Activated CD8-positive, alpha-beta T cell treated with anti-CD3 and anti-CD28 coated beads for 36 hours (primary cell): ENCODE data around the gene OXLD1. TPM values are rescaled to one million over a fixed set of nuclear protein-coding genes. Genes with fewer than 3 reads are reported as not detected.

Experiments
- ATAC-seq: fragments of 200-7000 bp; cut with Tn5 transposase; one replicate; pipeline ENCODE4 v1.10.0; 2021; ENCODE audit warnings: mild to moderate bottlenecking, moderate library complexity
- CTCF ChIA-PET: fragments of 350-600 bp; sonication (Branson Sonifier 250); formaldehyde crosslinking; loops from one replicate; lab custom pipeline; 2021; ENCODE audit warnings: antibody characterized with exemption; lab: Charles Lee
- POLR2A ChIA-PET: fragments of 350-600 bp; sonication (Branson Sonifier 250); formaldehyde crosslinking; loops from one replicate; lab custom pipeline; 2021; ENCODE audit warnings: antibody characterized with exemption; lab: Charles Lee
- DNase-seq: peaks from one replicate; pipeline ENCODE4 v3.0.0-alpha.2; 2020
- H3K27ac Mint-ChIP-seq: one replicate; pipeline ENCODE4 v1.8.0; 2021; ENCODE audit warnings: mild to moderate bottlenecking, mixed read lengths
- H3K27me3 Mint-ChIP-seq: one replicate; pipeline ENCODE4 v1.8.0; 2021; ENCODE audit warnings: mixed read lengths
- H3K36me3 Mint-ChIP-seq: one replicate; pipeline ENCODE4 v1.8.0; 2021; ENCODE audit warnings: low read depth, mixed read lengths
- H3K4me1 Mint-ChIP-seq: one replicate; pipeline ENCODE4 v1.8.0; 2021; ENCODE audit warnings: low read depth, mixed read lengths
- H3K4me3 Mint-ChIP-seq: one replicate; pipeline ENCODE4 v1.8.0; 2021; ENCODE audit warnings: mild to moderate bottlenecking, moderate library complexity, mixed read lengths
- H3K9me3 Mint-ChIP-seq: one replicate; pipeline ENCODE4 v1.8.0; 2021; ENCODE audit warnings: mixed read lengths
- CTCF ChIP-seq: fragments of 200-600 bp; IDR thresholded peaks from one replicate; pipeline ENCODE4 v1.8.0; 2022; ENCODE audit warnings: antibody characterized with exemption, mild to moderate bottlenecking
- intact Hi-C: fragments of 100-400 bp; cut with micrococcal nuclease; formaldehyde crosslinking; loops from one replicate; pipeline ENCODE4 v1.10.0; 2022
- total RNA-seq, 2 experiments: library from RNA; stranded (reverse); gene quantifications; one replicate each; pipeline ENCODE4 v1.2.3, GENCODE V29; 2021

OXLD1 gene
- total RNA-seq, 2 experiments from 2014 or later: 50.1 to 52.6 TPM

GRCh38 chr17:81664051-81664470 is 2.3 kb downstream of the OXLD1 start:
- no peaks in the 10 kb centered on the region for H3K27me3 Mint-ChIP-seq
- POLR2A ChIA-PET: interaction anchor here (1.0 to 1.7 kb wide), 4 partner anchors 11 to 315 kb away, joined by 3 to 4 read pairs (median 4); partner anchors contain the start of gene FAAP100
- CTCF ChIA-PET: interaction anchor here (1.0 to 1.5 kb wide), 2 partner anchors 16 to 357 kb away, joined by 3 to 4 read pairs; no protein-coding TSS in a partner anchor

DNA sequence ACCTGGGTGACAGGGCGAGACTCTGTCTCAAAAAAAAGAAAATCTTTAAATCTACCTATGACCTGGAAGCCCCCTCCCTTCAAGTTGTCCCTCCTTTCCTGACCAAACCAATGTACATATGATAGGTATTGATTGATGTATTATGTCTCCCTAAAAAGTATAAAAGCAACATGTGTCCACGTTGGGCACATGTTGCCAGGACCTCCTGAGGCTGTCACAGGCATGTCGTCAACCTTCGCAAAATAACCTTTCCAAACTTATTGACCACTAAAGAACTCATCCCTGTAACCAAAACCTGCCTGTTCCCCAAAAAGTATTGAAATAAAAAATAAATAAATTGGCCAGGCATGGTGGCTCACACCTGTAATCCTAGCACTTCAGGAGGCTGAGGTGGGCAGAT is 4.4 kb downstream of the OXLD1 start:
- ChIA-PET CTCF (interaction anchor here (1.1 to 1.2 kb wide), 2 partner anchors 61 to 143 kb away, joined by 3 to 5 read pairs; no protein-coding TSS in a partner anchor), POLR2A (interaction anchor here (0.7 to 1.5 kb wide), 3 partner anchors 8 to 26 kb away, joined by 3 to 5 read pairs (median 3); no protein-coding TSS in a partner anchor)
- ATAC-seq (no peak), DNase-seq (no peak)
- intact Hi-C loops: no loop called here
- H3K27me3 Mint-ChIP-seq: no peaks in the 10 kb centered on the region
- no peak overlapping the region for H3K4me3 Mint-ChIP-seq
- H3K9me3 Mint-ChIP-seq: peaks cover 2% of the 10 kb centered on the region
- peaks cover 27% of the 10 kb centered on the region for H3K36me3 Mint-ChIP-seq
- no peak for TF ChIP-seq CTCF
- peak overlapping the region; percentile 46 for H3K27ac Mint-ChIP-seq
- peaks cover 36% of the 10 kb centered on the region for H3K4me1 Mint-ChIP-seq

More at GRCh38 chr17:81664051-81664470, 2.3 kb downstream of the OXLD1 start:
- H3K4me3 Mint-ChIP-seq: peak overlapping the region; percentile 33
- peaks cover 2% of the 10 kb centered on the region for H3K9me3 Mint-ChIP-seq
- ATAC-seq (no peak), DNase-seq (peak; percentile 40)
- no peak for TF ChIP-seq CTCF
- intact Hi-C loops: no loop called here
- H3K4me1 Mint-ChIP-seq: peaks cover 48% of the 10 kb centered on the region
- peaks cover 41% of the 10 kb centered on the region for H3K36me3 Mint-ChIP-seq
- peak overlapping the region; percentile 99 for H3K27ac Mint-ChIP-seq

GRCh38 chr17:81660441-81660840 is 6.0 kb downstream of the OXLD1 start:
- H3K4me1 Mint-ChIP-seq: peaks cover 35% of the 10 kb centered on the region
- H3K27ac Mint-ChIP-seq: no peak overlapping the region
- H3K36me3 Mint-ChIP-seq: peaks cover 18% of the 10 kb centered on the region
- DNase-seq (no peak), ATAC-seq (no peak)
- no peak overlapping the region for H3K4me3 Mint-ChIP-seq
- no peak for TF ChIP-seq CTCF
- no peaks in the 10 kb centered on the region for H3K27me3 Mint-ChIP-seq
- intact Hi-C loops: no loop called here
- H3K9me3 Mint-ChIP-seq: peaks cover 2% of the 10 kb centered on the region
- POLR2A ChIA-PET: interaction anchor here (1.3 kb wide), 1 partner anchor 53 kb away, joined by 4 read pairs; no protein-coding TSS in a partner anchor
- CTCF ChIA-PET: no interaction called here

- no peak overlapping the region for H3K27ac Mint-ChIP-seq
- no peaks in the 10 kb centered on the region for H3K27me3 Mint-ChIP-seq
- no peak overlapping the region for H3K4me3 Mint-ChIP-seq
- POLR2A ChIA-PET: no interaction called here
- no peaks in the 10 kb centered on the region for H3K9me3 Mint-ChIP-seq
- ATAC-seq (no peak), DNase-seq (no peak)
- peaks cover 25% of the 10 kb centered on the region for H3K4me1 Mint-ChIP-seq
- H3K36me3 Mint-ChIP-seq: peaks cover 4% of the 10 kb centered on the region
- TF ChIP-seq CTCF: no peak
- CTCF ChIA-PET: interaction anchor here (1.3 kb wide), 1 partner anchor 37 kb away, joined by 3 read pairs; no protein-coding TSS in a partner anchor
- intact Hi-C loops: no loop called here
Measured at GRCh38 chr17:81659038-81659437, 7.4 kb downstream of the OXLD1 start.

DNA sequence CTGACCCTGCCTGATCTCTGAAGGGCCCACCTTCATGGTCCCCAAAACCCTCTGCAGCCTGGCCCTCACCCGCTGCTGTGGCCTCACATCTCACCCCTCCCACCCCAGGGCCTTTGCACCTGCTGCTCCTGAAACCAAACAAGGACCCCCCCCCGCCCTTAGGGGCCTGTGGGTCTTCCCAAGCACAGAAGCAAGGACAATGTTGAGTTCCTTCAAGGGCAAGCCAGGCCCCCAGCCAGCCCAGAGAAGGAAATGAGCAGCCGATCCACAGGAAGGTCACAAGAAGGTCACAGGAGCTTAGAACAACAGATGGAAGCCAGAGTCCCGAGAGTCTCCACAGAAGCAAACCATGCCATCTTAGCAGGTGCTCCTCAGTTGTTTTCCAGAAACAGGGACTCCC is 9.6 kb downstream of the OXLD1 start:
- H3K4me3 Mint-ChIP-seq: no peak overlapping the region
- intact Hi-C loops: no loop called here
- H3K4me1 Mint-ChIP-seq: peaks cover 16% of the 10 kb centered on the region
- CTCF ChIA-PET: interaction anchor here (0.6 to 1.1 kb wide), 2 partner anchors 19 to 56 kb away, joined by 3 read pairs; no protein-coding TSS in a partner anchor
- H3K27me3 Mint-ChIP-seq: peaks cover under 1% of the 10 kb centered on the region
- no peaks in the 10 kb centered on the region for H3K9me3 Mint-ChIP-seq
- no peaks in the 10 kb centered on the region for H3K36me3 Mint-ChIP-seq
- DNase-seq: no peak
- H3K27ac Mint-ChIP-seq: no peak overlapping the region
- POLR2A ChIA-PET: interaction anchor here (0.6 to 1.4 kb wide), 4 partner anchors 9 to 47 kb away, joined by 3 to 6 read pairs (median 4); partner anchors contain the start of gene MRPL12
- ATAC-seq: no peak
- no peak for TF ChIP-seq CTCF
